Tibial nerve (tissue), 4 donors: ENCODE data around the gene SCG5. TPM values are rescaled to one million over a fixed set of nuclear protein-coding genes. Genes with fewer than 3 reads are reported as not detected.

Experiments used
- DNase-seq, 2 donors: peaks; one replicate each; pipeline ENCODE4 v3.0.0-alpha.2; 2019; ENCODE audit warnings: low spot score in 2 of 2
- H3K27ac ChIP-seq, 4 donors: fragments of 200-600 bp; sonication (generic) in 3 of 4; one replicate each; pipeline ENCODE4 v1.5.1; 2017 to 2019; ENCODE audit warnings: mild to moderate bottlenecking in 1 of 4
- H3K27me3 ChIP-seq, 2 donors: fragments of 200-600 bp; sonication (generic) in 1 of 2; one replicate each; pipeline versions ENCODE4 v1.5.1 to v1.6.0; 2017 to 2019
- H3K36me3 ChIP-seq, 3 donors: fragments of 200-600 bp; sonication (generic); one replicate each; pipeline ENCODE4 v1.5.1; 2018 to 2019
- H3K4me1 ChIP-seq, 4 donors: fragments of 200-600 bp; sonication (generic) in 3 of 4; one replicate each; pipeline ENCODE4 v1.5.1; 2017 to 2019
- H3K4me3 ChIP-seq, 4 donors: fragments of 200-600 bp; sonication (generic) in 3 of 4; one replicate each; pipeline ENCODE4 v1.5.1; 2017 to 2019; ENCODE audit warnings: mild to moderate bottlenecking in 1 of 4, moderate library complexity in 1 of 4
- H3K9me3 ChIP-seq, 4 donors: fragments of 200-600 bp; sonication (generic) in 3 of 4; one replicate each; pipeline ENCODE4 v1.5.1; 2017 to 2019
- CTCF ChIP-seq, 5 experiments: fragments of 200-600 bp in 3 of 5; fragments of 450-650 bp in 2 of 5; sonication (generic) in 3 of 5; IDR thresholded peaks; one replicate each; pipeline ENCODE4 v1.5.1; 2016 to 2019; ENCODE audit warnings: antibody characterized with exemption in 5 of 5, mild to moderate bottlenecking in 3 of 5, moderate library complexity in 2 of 5
- EP300 ChIP-seq, 2 donors: sonication (generic); formaldehyde crosslinking; IDR thresholded peaks; one replicate each; pipeline ENCODE4 v1.6.1; 2017; ENCODE audit warnings: antibody characterized with exemption in 2 of 2, mild to moderate bottlenecking in 1 of 2
- POLR2A ChIP-seq, 2 donors: fragments of 450-650 bp; IDR thresholded peaks; one replicate each; pipeline ENCODE4 v1.6.1; 2017; ENCODE audit warnings: antibody characterized with exemption in 2 of 2, mild to moderate bottlenecking in 2 of 2, moderate library complexity in 2 of 2
- WGBS, 2 donors: methylation state at CpG; one replicate each; pipeline ENCODE4 v1.1.5; 2018; 5-methylcytosine and 5-hydroxymethylcytosine counted together
- total RNA-seq, 4 donors: library from RNA; depleted of rRNA; stranded (reverse); fragments of >200 nt; gene quantifications; one replicate each; pipeline ENCODE4 v1.1.0, GENCODE V29; 2016

Gene SCG5
- total RNA-seq, 4 donors from 2014 or later, result 0.44 to 0.90 TPM; not detected in 2

GRCh38 chr15:32694222-32694983 lies 52.9 kb downstream of the SCG5 start:
- Histone ChIP-seq H3K27ac (no peak overlapping the region), H3K9me3 (no peaks in the 10 kb centered on the region), H3K4me1 (no peaks in the 10 kb centered on the region), H3K36me3 (no peaks in the 10 kb centered on the region), H3K4me3 (no peak overlapping the region), H3K27me3 (no peaks in the 10 kb centered on the region)
- 93 to 95% methylated on average over 3 of the region's 3 CpGs for WGBS, 2 donors
- TF ChIP-seq CTCF (IDR thresholded peaks at IDR 0.05) (no peak), EP300 (IDR thresholded peaks at IDR 0.05) (no peak), POLR2A (IDR thresholded peaks at IDR 0.05) (no peak)
- DNase-seq, result no peak

DNA sequence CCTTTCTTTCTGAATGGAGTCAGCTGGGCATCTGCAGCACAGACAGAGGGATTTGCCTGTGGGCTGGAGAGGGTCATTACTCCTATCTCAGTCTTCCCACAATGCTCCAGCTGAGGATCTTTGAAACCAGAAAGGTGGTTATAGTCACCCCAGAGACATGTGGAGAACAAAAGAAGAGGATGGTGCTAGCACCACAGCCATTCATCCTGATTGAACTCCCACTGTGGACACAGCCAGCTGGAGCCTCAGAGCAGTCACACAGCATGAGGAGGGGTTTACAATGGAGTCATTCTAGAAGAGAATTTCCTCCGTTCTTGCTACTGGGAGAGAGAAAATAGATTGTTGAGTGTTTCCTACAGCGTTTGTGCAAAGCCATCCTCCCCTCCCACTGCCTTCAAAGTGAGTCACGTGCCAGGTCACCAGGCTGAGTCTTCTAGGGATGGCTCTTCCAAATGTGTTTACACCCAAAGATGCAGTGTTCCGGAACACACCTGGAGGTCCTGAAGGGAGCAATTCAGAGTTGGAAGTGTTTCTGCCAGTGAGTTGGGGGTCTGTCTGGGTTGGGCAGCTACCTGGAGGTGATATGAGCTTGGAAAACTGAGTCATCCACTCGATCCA lies 57.4 kb downstream of the SCG5 start:
- no peaks in the 10 kb centered on the region for H3K27me3 ChIP-seq
- no peak for DNase-seq
- H3K4me3 ChIP-seq, result no peak overlapping the region
- no peak overlapping the region for H3K27ac ChIP-seq
- no peaks in the 10 kb centered on the region for H3K36me3 ChIP-seq
- no peak for TF ChIP-seq CTCF (IDR thresholded peaks at IDR 0.05)
- no peak for TF ChIP-seq POLR2A (IDR thresholded peaks at IDR 0.05)
- TF ChIP-seq EP300 (IDR thresholded peaks at IDR 0.05), result no peak
- no peaks in the 10 kb centered on the region for H3K9me3 ChIP-seq
- WGBS, 2 donors, result 68 to 86% methylated on average over 5 of the region's 5 CpGs
- no peaks in the 10 kb centered on the region for H3K4me1 ChIP-seq

DNA sequence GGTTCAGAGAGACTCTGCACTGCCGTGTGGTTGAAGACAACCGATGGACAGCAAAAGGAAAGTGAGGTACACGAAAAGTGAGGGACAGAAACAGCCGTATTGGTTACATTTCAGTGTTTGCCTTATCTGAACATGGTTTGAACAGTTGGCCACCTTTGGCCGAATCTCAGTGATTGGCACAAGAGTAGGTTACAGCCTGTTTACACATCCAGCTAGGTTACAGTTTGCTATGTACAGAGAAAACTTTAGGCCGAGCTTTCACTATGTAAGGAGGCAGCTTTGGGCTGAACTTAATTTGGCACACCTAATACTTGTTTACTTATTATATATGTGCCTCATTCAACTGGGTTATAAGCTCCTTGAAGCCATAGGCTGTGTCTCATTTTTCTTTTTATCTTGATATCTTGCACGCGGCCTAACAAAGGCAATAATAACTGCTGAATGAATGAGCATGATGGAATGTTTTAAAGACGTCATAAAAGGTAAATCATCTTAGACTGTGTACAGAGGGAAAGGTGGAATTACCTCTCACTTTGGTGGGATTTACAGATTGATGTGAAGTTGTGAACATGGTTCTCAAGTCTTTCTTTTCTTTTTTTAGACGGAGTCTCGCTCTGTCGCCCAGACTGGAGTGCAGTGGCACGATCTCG lies 59.1 kb downstream of the SCG5 start:
- H3K4me3 ChIP-seq, result no peak overlapping the region
- no peaks in the 10 kb centered on the region for H3K9me3 ChIP-seq
- TF ChIP-seq POLR2A (IDR thresholded peaks at IDR 0.05), result no peak
- TF ChIP-seq EP300 (IDR thresholded peaks at IDR 0.05), result no peak
- no peak for TF ChIP-seq CTCF (IDR thresholded peaks at IDR 0.05)
- no peak overlapping the region for H3K27ac ChIP-seq
- H3K4me1 ChIP-seq, result no peaks in the 10 kb centered on the region
- 85 to 95% methylated on average over 14 of the region's 14 CpGs for WGBS, 2 donors
- H3K36me3 ChIP-seq, result no peaks in the 10 kb centered on the region
- no peaks in the 10 kb centered on the region for H3K27me3 ChIP-seq
- no peak for DNase-seq

- no peaks in the 10 kb centered on the region for H3K27me3 ChIP-seq
- H3K9me3 ChIP-seq, result no peaks in the 10 kb centered on the region
- TF ChIP-seq EP300 (IDR thresholded peaks at IDR 0.05), result no peak
- no peak overlapping the region for H3K4me3 ChIP-seq
- H3K27ac ChIP-seq, result no peak overlapping the region
- no peaks in the 10 kb centered on the region for H3K36me3 ChIP-seq
- no peak for DNase-seq
- 60 to 64% methylated on average over 3 of the region's 3 CpGs for WGBS, 2 donors
- H3K4me1 ChIP-seq, result no peaks in the 10 kb centered on the region
Measured at GRCh38 chr15:32701863-32702262, 60.4 kb downstream of the SCG5 start.

DNA sequence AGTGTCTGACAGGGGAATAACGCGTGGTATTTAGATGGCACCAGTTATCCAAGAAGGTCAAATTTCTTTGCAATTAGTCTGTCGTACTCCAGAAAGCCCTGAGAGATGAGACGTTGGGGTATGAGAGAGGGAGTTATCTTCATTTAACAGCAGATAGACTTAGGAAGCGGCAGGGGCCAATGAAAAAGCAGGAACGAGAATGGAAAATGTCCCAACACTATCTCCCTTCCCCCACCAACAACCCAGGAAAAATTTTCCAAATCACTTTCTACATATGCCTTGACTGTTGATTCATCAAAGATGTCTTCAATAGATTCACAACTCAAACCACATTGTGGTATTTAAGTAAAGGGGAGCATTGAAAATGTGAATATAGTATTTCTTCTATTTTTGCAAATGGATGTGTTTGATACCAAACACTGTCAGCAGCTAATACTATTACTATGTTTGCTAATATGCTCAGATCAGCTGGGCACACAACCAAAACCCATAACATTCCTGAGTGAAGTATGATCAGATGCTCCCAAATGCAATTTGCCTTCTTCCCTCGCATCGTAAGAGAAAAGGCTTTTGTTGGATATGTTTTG lies 63.0 kb downstream of the SCG5 start:
- no peaks in the 10 kb centered on the region for H3K9me3 ChIP-seq
- H3K4me1 ChIP-seq, result no peaks in the 10 kb centered on the region
- no peak for DNase-seq
- H3K27ac ChIP-seq, result no peak overlapping the region
- TF ChIP-seq CTCF (IDR thresholded peaks at IDR 0.05) (no peak), EP300 (IDR thresholded peaks at IDR 0.05) (no peak), POLR2A (IDR thresholded peaks at IDR 0.05) (no peak)
- no peaks in the 10 kb centered on the region for H3K36me3 ChIP-seq
- no peaks in the 10 kb centered on the region for H3K27me3 ChIP-seq
- H3K4me3 ChIP-seq, result no peak overlapping the region
- 47 to 48% methylated on average over 8 of the region's 8 CpGs for WGBS, 2 donors
